GM19463 (cell line): Measurements from ENCODE around the gene PARP3.

ENCODE experiments used
- ATAC-seq: cut with Tn5 transposase; IDR thresholded peaks from one replicate; pipeline ENCODE4 v1.9.1; 2021; ENCODE audit warnings: mild to moderate bottlenecking, moderate library complexity; ENCODE audit not compliant: unreplicated experiment

PARP3 gene

GRCh38 chr3:51933471-51934138 lies 8.6 kb upstream of the PARP3 start:
- no peak for ATAC-seq

DNA sequence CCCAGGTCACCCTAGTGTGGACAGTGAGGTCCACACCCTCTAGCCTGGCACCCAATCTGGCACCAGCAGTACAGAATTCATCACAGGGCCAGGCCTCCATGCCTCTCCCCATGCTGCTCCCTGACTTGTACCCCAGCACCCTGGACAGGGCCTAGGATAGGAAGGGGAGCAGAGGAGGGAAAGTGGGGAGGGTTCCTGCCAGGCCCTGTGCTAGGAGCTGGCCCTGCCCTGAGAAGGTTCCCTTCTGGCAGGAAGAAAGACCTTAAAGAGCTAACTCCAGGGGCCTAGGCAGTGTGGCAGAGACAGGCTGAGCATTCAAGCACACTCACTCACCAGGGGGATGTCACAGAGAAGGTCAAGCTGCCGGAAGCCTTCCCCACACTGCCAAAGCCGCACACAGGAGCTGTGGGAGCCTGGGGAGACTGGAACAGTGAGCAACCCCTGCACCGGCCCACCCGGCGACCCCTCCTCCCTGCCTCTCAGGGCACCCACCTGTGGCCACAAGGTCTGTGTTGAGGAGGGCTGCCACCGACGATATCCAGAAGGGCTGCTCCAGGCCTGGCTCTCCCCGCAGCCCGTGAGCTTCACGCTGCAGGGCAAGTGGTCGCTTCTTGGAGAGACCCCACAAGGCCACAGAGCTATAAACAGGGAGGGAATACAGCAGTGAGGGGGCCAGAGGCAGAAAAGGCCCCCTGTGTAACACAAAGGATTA lies 7.9 kb upstream of the PARP3 start:
- ATAC-seq, result no peak

- ATAC-seq, result no peak
Measured at GRCh38 chr3:51934991-51935885, 6.9 kb upstream of the PARP3 start.

GRCh38 chr3:51935886-51936755 lies 6.0 kb upstream of the PARP3 start:
- no peak for ATAC-seq

GRCh38 chr3:51937014-51937413 lies 5.1 kb upstream of the PARP3 start:
- no peak for ATAC-seq

DNA sequence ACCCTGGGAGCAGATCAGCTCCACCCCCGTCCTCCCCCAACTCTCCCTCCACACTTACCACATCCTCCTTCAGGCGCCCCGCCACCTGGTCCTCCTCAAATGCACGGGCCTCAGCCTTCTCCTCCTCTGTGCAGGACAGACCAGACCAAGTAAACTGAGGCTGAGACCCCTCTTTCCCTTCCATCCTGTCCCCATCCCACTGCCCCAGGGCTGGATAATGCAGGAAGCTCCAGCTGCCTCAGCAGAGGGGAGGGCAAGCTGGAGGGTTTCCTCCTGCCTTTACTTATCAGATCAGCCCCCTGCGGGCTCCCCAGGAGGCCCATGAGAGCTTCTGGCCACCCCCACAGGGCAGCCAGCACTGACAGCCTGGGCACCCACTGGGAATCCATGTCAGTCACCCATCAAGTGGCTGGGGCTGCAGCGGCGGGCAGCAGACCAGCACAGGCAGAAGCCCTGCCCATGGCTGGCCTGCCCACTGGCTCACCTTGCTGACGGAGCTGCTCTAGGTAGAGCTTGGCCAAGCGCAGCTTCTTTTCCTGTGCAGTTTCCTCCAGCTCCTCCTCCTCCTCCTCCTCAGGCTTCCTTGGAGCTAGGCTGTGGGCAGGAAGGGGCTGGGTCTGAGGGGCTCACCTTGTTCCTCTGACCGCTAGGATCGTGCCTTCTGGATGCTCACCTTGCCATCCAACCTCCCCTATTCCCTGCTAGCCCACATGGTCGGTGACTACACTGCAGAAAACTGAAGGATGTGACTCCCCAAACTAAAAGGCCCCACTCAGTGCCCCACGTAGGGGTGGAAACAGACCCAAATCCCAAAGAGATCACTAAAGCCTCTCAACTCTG lies 4.3 kb upstream of the PARP3 start:
- ATAC-seq, result no peak

DNA sequence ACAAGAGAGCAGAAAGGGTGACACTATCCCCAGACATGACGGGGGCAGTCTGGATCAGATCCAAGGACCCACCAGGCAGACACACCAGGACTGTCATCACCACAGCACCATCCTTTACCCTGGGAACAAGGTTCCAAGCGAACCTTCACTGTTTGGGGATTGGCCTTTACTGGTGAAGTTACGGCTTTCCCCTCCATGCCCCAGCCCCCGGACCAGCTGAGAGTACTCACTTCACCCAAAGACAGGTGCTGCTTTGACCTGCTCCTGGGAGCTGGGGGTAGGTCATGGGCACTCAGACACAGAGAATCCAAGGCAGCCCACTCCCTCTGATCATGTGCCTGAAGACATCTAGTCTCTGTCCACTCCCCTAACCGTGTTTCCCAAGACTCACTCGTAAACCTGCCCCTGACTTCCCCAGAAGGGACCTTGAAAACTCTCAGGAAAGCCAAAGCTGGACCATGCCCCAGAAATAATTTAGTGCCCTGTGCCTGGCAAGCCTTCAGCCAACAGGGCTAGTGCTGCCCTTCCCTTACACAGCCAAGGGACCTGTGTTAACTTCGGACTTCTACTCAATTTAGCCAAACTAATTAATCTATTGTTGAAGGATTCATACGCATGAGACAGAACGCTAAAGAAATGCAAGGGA lies 3.3 kb upstream of the PARP3 start:
- ATAC-seq, result no peak

GRCh38 chr3:51940648-51941462 lies 1.3 kb upstream of the PARP3 start:
- ATAC-seq, result no peak

DNA sequence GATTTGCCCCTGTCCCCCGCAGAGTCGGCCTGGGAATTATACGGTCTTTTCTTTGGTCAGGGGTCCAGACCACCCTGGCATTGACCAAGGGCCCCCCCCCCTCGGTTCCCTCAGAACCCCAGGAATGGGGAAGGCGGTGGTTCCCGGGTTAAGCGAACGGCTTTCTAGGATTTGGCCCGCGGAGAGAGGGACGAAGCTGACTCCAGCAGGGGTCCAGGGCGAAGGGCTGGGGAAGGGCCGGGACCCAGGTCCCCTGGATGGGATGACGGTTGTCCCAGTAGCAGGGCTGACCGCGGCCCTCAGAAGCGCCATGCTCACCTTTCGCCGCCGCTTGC lies 733 bp upstream of the PARP3 start:
- ATAC-seq, result no peak

DNA sequence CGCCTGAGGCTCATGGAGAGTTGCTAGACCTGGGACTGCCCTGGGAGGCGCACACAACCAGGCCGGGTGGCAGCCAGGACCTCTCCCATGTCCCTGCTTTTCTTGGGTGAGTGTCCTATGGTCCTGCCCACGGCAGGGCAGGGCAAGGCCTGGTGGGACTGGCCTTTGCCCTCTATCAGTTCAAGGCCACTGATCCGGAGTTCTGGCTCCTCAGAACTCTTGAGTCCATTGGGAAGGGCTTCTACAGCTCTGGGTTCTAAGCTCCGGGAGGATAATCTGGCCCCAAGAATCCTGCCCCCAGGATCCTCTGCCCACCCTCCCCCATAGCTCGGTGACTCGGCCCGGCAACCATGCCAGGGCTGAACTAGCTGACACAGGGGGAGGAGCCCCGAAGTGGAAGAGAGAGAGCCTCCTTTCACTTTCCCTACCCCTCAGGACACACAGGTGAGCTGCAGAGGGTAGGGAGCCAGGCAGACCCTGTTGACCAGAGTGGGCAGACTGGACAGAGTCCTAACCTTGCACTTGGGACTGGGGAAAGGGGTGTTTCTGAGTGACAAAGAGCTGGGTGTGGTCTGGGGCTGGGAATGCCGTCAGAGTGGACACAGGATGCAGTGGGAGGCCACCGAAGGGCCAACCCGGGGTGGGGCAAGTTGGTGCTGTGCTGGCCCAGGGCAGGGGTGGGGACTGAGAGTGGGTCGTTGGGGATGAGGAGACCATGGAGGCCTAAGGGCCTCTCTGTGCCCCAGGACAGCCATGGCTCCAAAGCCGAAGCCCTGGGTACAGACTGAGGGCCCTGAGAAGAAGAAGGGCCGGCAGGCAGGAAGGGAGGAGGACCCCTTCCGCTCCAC lies 664 bp downstream of the PARP3 start:
- ATAC-seq, result peak; percentile 22

DNA sequence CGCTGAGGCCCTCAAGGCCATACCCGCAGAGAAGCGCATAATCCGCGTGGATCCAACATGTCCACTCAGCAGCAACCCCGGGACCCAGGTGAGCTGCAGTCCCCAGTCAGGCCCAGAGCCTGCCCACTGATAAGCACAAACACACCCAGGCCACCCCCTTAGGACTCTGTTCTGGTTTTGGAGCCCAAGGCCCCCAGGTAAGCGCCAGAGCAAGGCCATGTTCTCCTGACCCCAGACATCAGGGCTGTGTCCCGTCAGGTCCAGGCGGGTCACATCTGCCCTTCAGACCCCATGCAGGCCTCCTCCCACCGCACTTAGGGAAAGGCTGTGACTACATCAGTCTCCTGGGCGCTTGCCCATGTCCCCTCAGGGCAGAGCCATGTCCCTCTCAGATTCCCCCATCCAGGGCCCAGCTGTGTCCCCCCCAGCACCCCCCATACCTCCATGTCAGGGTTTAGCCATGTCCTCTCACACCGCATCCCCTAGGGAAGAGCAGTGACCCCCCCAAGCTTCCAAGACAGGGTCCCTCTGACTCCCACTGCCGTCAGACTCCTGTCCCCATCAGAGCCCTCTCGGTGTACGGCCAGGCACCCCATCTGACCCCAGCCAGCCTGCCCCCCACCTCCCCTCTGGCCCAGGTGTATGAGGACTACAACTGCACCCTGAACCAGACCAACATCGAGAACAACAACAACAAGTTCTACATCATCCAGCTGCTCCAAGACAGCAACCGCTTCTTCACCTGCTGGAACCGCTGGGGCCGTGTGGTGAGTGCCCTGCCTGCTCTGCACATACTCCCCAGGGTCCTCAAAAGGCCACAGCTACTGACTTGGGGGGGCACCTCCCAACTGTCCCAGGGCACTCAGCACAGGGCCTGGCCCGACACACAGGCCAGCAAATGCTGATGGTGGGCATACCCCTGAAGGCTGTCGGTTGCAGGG lies 1.6 kb downstream of the PARP3 start:
- no peak for ATAC-seq

GRCh38 chr3:51944451-51945021 lies 2.4 kb downstream of the PARP3 start:
- no peak for ATAC-seq

DNA sequence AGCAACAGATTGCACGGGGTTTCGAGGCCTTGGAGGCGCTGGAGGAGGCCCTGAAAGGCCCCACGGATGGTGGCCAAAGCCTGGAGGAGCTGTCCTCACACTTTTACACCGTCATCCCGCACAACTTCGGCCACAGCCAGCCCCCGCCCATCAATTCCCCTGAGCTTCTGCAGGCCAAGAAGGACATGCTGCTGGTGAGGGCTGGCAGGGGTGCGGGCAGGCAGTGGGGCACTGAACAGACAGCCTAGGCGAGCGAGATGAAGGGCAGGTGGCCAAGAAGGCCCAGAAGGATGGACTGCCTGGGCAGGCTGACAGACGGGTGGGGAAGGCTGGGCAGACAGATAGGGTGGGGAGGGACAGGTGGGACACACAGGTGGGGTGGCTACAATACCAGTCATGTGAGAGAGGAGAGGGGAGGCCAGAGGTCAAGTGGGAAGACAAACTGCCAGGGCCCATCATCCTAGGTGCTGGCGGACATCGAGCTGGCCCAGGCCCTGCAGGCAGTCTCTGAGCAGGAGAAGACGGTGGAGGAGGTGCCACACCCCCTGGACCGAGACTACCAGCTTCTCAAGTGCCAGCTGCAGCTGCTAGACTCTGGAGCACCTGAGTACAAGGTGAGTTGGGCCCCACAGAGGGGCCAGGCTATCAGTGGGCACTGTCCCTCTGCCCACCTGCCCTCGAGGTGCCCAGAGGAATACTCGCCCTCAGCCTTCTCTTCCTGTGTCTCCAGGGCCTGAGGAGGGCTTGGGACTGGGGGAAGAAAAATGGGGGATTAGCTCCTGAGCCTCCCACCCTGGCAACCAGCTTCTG lies 3.1 kb downstream of the PARP3 start:
- no peak for ATAC-seq

GRCh38 chr3:51945926-51946705 lies 4.0 kb downstream of the PARP3 start:
- ATAC-seq, result no peak

- ATAC-seq, result no peak
Measured at GRCh38 chr3:51946796-51947195, 4.6 kb downstream of the PARP3 start.
